T-cell (primary cell): ENCODE results near the gene RUBCNL. TPM values are rescaled to one million over a fixed set of nuclear protein-coding genes. Genes with fewer than 3 reads are reported as not detected.

Experiments used
- ATAC-seq, 4 experiments: fragments of 200-7000 bp in 3 of 4; fragments of 150-1000 bp in 1 of 4; cut with Tn5 transposase; replicated peaks in 1 of 4; 1 replicate in 3 of 4; 2 replicates in 1 of 4; pipeline ENCODE4 v1.10.0; 2021; ENCODE audit warnings: moderate library complexity in 3 of 4, mild to moderate bottlenecking in 2 of 4, moderate number of reproducible peaks in 1 of 4
- CTCF ChIA-PET, 2 donors: fragments of 300-600 bp; sonication (Branson Sonifier 250); formaldehyde crosslinking; loops; one replicate each; lab custom pipeline; 2022; ENCODE audit warnings: antibody characterized with exemption in 2 of 2; lab: Charles Lee
- POLR2A ChIA-PET, 2 donors: fragments of 300-600 bp; sonication (Branson Sonifier 250); formaldehyde crosslinking; loops; one replicate each; lab custom pipeline; 2022; ENCODE audit warnings: antibody characterized with exemption in 2 of 2; lab: Charles Lee
- DNase-seq, 35 experiments: peaks; one replicate each; pipeline versions ENCODE4 v3.0.0 to v3.0.0-alpha.2; 2013 to 2023
- H3K27ac ChIP-seq: one replicate; pipeline ENCODE4 v1.5.1; 2013; ENCODE audit warnings: low read length
- H3K27me3 ChIP-seq, 2 experiments: replicated peaks in 1 of 2; 1 replicate in 1 of 2; 2 replicates in 1 of 2; pipeline versions ENCODE4 v1.6.1 to v1.7.0; 2013; ENCODE audit warnings: low read length in 1 of 2, mixed read lengths in 1 of 2; ENCODE audit not compliant: control insufficient read depth in 2 of 2, insufficient read depth in 2 of 2; ENCODE audit errors: extremely low read depth in 1 of 2
- H3K36me3 ChIP-seq, 2 donors: 1 replicate in 1 of 2; 2 replicates in 1 of 2; pipeline versions ENCODE4 v1.6.1 to v1.7.0; 2013; ENCODE audit warnings: low read length in 1 of 2; ENCODE audit not compliant: control insufficient read depth in 2 of 2, insufficient read depth in 1 of 2; ENCODE audit errors: extremely low read depth in 1 of 2
- H3K4me1 ChIP-seq, 2 experiments: 1 replicate in 1 of 2; 2 replicates in 1 of 2; pipeline versions ENCODE4 v1.6.1 to v1.7.0; 2013; ENCODE audit warnings: low read length in 2 of 2, mixed read lengths in 1 of 2; ENCODE audit not compliant: insufficient read depth in 2 of 2, control insufficient read depth in 1 of 2; ENCODE audit errors: extremely low read depth in 1 of 2
- H3K4me3 ChIP-seq, 2 donors: 1 replicate in 1 of 2; 2 replicates in 1 of 2; pipeline versions ENCODE4 v1.5.1 to v1.7.0; 2013; ENCODE audit warnings: mild to moderate bottlenecking in 2 of 2, low read length in 1 of 2, moderate library complexity in 1 of 2; ENCODE audit not compliant: control insufficient read depth in 1 of 2; ENCODE audit errors: extremely low read depth in 1 of 2
- H3K9me3 ChIP-seq: 2 replicates; pipeline ENCODE4 v1.7.0; 2013
- H3K27ac Mint-ChIP-seq, 2 donors: one replicate each; pipeline ENCODE4 v1.8.0; 2020 to 2021; ENCODE audit warnings: mild to moderate bottlenecking in 2 of 2, mixed read lengths in 2 of 2
- H3K27me3 Mint-ChIP-seq, 2 donors: one replicate each; pipeline ENCODE4 v1.8.0; 2021 to 2022; ENCODE audit warnings: mixed read lengths in 2 of 2
- H3K36me3 Mint-ChIP-seq: one replicate; pipeline ENCODE4 v1.8.0; 2021; ENCODE audit warnings: mixed read lengths
- H3K4me1 Mint-ChIP-seq, 3 donors: one replicate each; pipeline ENCODE4 v1.8.0; 2020 to 2022; ENCODE audit warnings: mixed read lengths in 3 of 3, mild to moderate bottlenecking in 1 of 3
- H3K4me3 Mint-ChIP-seq, 3 donors: one replicate each; pipeline ENCODE4 v1.8.0; 2020 to 2022; ENCODE audit warnings: mild to moderate bottlenecking in 3 of 3, mixed read lengths in 3 of 3, moderate library complexity in 3 of 3
- H3K9me3 Mint-ChIP-seq, 3 donors: one replicate each; pipeline ENCODE4 v1.8.0; 2020 to 2022; ENCODE audit warnings: mixed read lengths in 3 of 3
- WGBS: methylation state at CpG from one replicate; pipeline ENCODE4 v1.1.5; 2013; ENCODE audit warnings: missing lambda C conversion rate; ENCODE audit not compliant: insufficient coverage; 5-methylcytosine and 5-hydroxymethylcytosine counted together
- total RNA-seq, 35 experiments: library from RNA in 6 of 35; stranded (reverse) in 6 of 35; fragments of 120-200 nt in 1 of 35; gene quantifications; one replicate each; pipeline versions ENCODE4 v1.2.1 to v1.2.4 and lab custom pipeline; 2013 to 2026

Gene RUBCNL
- total RNA-seq, 5 donors from 2014 or later (not counting 1 experiment from before 2014, with no cell fraction given) = 1.4 to 11.7 (median 2.2) TPM

DNA sequence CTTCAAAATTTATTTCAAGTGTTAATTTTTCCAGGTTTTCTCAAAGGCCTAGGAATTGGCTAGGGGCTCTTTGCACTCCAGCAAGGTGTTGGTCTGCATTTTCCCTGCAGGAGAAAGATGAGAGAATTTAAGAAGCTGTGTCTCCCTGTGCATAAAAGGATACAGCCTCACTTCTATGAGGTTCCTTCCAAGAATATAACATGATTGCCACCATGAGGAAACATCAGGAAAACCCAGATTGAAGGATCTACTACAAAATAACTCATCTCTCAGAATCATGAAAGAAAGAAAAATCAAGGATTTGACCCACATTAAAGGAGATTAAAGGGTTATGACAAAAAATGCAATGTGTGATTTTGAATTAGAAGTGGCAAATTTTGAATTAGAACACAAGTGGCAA lies 69.9 kb downstream of the RUBCNL start:
- no peaks in the 10 kb centered on the region for H3K9me3 ChIP-seq
- H3K36me3 Mint-ChIP-seq = peaks cover 18% of the 10 kb centered on the region
- ChIA-PET CTCF (interaction anchor here in 1 of 2 donors (0.7 kb wide), 1 partner anchor 38 kb away, joined by 3 read pairs; no protein-coding TSS in a partner anchor), POLR2A (no interaction called here)
- no peak overlapping the region for H3K27ac ChIP-seq
- peaks cover 14 to 23% of the 10 kb centered on the region in 2 experiments for H3K4me1 ChIP-seq
- ATAC-seq (no peak), DNase-seq (no peak)
- no peak overlapping the region for H3K27ac Mint-ChIP-seq
- H3K36me3 ChIP-seq = peaks cover 0 to 3% of the 10 kb centered on the region in 2 donors
- no peaks in the 10 kb centered on the region for H3K27me3 Mint-ChIP-seq
- H3K4me3 ChIP-seq = no peak overlapping the region
- no peaks in the 10 kb centered on the region for H3K9me3 Mint-ChIP-seq
- H3K4me3 Mint-ChIP-seq = no peak overlapping the region
- no peaks in the 10 kb centered on the region for H3K27me3 ChIP-seq
- peaks cover 49 to 62% (median 51%) of the 10 kb centered on the region in 3 donors for H3K4me1 Mint-ChIP-seq

DNA sequence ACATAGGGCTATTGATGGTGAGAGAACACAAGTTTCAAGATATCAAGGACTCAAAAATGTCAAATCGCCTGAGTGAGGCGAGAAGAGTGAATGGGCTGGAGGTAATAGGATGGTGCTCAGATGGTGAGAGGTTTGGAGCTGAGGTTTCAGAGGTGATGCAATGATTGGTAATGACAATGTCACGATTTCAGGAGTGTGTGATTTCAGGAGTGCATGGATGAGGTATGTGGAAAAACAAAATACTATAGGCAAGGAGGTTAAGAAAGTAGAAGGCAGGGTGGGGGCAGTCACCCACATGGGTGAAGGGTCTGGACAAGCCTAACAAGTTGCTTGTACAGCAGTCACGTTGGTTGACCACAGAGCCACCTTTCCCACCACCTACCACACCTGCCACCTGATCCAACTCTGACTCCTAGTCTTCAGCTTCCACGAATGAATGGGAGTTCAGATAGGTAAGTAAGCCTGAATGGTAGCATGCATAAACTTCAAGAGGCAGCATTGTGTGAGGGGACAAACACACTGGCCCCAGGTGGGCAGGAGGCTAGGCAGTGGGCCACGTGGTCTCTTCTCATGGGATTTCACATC lies 71.5 kb downstream of the RUBCNL start:
- Histone ChIP-seq H3K9me3 (no peaks in the 10 kb centered on the region), H3K27ac (no peak overlapping the region), H3K4me3 (no peak overlapping the region), H3K36me3 (peaks cover 0 to 3% of the 10 kb centered on the region in 2 donors), H3K27me3 (no peaks in the 10 kb centered on the region), H3K4me1 (peaks cover 4 to 12% of the 10 kb centered on the region in 2 experiments)
- Mint-ChIP-seq H3K4me1 (peaks cover 37 to 48% (median 38%) of the 10 kb centered on the region in 3 donors), H3K27ac (no peak overlapping the region), H3K27me3 (no peaks in the 10 kb centered on the region), H3K9me3 (no peaks in the 10 kb centered on the region), H3K4me3 (no peak overlapping the region), H3K36me3 (peaks cover 18% of the 10 kb centered on the region)
- ChIA-PET CTCF (interaction anchor here in 1 of 2 donors (1.5 kb wide), 1 partner anchor 20 kb away, joined by 3 read pairs; no protein-coding TSS in a partner anchor), POLR2A (no interaction called here)
- 93% methylated on average over 4 of the region's 6 CpGs for WGBS
- DNase-seq = no peak
- ATAC-seq = no peak

DNA sequence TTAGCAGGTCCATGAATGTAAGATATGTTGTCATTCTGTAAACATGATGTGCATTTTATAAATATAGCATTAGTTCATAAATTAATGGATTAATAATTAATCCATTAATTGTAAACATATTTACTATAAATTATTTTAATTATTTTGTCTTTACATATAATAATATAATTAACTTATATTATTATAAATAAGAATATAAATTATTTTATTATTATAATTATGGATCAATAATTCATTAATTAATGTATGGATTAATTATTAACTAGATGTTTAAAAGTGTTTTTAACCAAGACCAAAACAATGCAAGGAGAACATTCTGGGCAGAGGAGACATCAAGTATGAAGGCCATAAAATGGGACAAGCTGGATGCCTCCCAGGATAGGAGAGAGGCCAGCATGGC lies 72.0 kb downstream of the RUBCNL start:
- no peaks in the 10 kb centered on the region for H3K9me3 ChIP-seq
- no peak overlapping the region for H3K4me3 Mint-ChIP-seq
- ChIA-PET CTCF (interaction anchor here in 1 of 2 donors (1.5 kb wide), 1 partner anchor 19 kb away, joined by 3 read pairs; no protein-coding TSS in a partner anchor), POLR2A (no interaction called here)
- peaks cover 18% of the 10 kb centered on the region for H3K36me3 Mint-ChIP-seq
- no peak for ATAC-seq
- H3K4me1 ChIP-seq = peaks cover 2 to 8% of the 10 kb centered on the region in 2 experiments
- H3K27ac ChIP-seq = no peak overlapping the region
- H3K27me3 Mint-ChIP-seq = no peaks in the 10 kb centered on the region
- H3K36me3 ChIP-seq = peaks cover 0 to 3% of the 10 kb centered on the region in 2 donors
- peaks cover 0 to under 1% (median under 1%) of the 10 kb centered on the region in 3 donors for H3K9me3 Mint-ChIP-seq
- H3K4me3 ChIP-seq = no peak overlapping the region
- peaks cover 33 to 43% (median 35%) of the 10 kb centered on the region in 3 donors for H3K4me1 Mint-ChIP-seq
- no peaks in the 10 kb centered on the region for H3K27me3 ChIP-seq
- no peak overlapping the region for H3K27ac Mint-ChIP-seq
- no peak for DNase-seq

DNA sequence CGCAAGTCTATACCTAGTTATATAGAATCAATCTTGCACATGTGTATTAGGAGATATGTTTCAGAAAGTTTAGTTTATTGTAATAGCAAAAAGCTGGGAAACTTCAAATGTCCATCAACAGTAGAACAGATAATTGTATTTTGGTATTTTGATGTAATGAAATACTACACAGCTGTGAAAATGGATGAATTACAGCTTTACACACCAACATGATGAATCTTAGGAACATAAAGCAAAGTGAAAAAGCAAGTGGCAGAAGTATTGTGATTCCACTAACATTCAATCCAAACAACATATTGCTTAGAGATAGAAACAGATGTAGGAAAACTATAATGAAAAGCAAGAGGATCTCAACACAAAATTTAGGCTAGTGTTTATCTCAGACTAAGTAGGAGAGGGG lies 72.5 kb downstream of the RUBCNL start:
- no peak for ATAC-seq
- peaks cover 30 to 43% (median 34%) of the 10 kb centered on the region in 3 donors for H3K4me1 Mint-ChIP-seq

DNA sequence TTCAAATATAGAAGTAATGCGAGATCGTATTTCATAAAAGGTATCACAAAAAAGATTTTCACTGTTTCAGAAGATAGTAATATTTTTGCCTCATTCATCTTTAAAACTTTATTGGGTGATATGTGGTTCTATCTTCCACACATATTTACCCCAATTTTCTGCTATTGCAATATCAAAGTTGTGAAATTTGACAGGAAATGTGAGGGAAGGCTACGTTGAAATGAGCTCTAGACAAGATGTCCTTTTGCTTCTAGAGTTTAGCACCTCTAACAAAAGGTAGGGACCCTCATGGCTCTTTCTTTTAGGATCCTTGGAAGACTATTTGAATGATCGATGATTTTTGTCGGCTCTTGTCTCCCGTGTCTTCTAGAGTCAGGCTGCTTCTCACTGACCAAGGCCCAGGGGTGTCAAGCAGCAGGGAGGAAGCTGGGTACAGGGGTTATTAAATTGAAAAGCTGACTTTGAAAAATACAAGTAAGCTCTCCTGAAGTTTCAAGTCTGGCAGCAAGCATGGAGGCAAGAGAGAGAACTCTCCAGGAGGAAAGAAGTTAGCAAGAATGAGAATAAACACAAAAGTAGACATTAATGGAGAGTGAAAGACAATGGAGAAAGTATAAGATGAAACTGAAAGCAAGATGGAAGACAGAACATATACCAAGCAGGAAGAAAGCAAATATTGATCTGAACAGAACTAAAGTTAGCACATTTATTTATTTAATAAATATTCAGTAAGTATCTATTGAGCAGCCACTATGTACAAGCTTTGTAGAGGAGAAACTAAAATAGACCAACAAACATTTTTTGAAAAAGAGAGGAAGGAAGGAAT lies 73.4 kb downstream of the RUBCNL start:
- peak in 1 of 4 experiments; percentile 40 for ATAC-seq
- ChIA-PET POLR2A (interaction anchor here (0.5 to 1.5 kb wide), 4 partner anchors 18 to 201 kb away, joined by 3 to 9 read pairs (median 4); no protein-coding TSS in a partner anchor), CTCF (interaction anchor here in 1 of 2 donors (0.6 to 2.4 kb wide), 5 partner anchors 13 to 153 kb away, joined by 3 to 8 read pairs (median 4); no protein-coding TSS in a partner anchor)
- Histone ChIP-seq H3K27me3 (no peaks in the 10 kb centered on the region), H3K4me3 (no peak overlapping the region), H3K9me3 (no peaks in the 10 kb centered on the region), H3K4me1 (peaks cover 0 to 8% of the 10 kb centered on the region in 2 experiments), H3K27ac (peak overlapping the region; percentile 65), H3K36me3 (peaks cover 0 to 3% of the 10 kb centered on the region in 2 donors)
- Mint-ChIP-seq H3K4me3 (peak overlapping the region; percentile 50 to 69 (median 62)), H3K27ac (peak overlapping the region; percentile 82 to 84), H3K27me3 (no peaks in the 10 kb centered on the region), H3K4me1 (peaks cover 23 to 37% (median 26%) of the 10 kb centered on the region in 3 donors), H3K36me3 (peaks cover 26% of the 10 kb centered on the region), H3K9me3 (peaks cover 0 to 6% (median 4%) of the 10 kb centered on the region in 3 donors)
- WGBS = 74% methylated on average over 4 of the region's 6 CpGs
- DNase-seq = peak in 1 of 35 experiments; percentile 37

More for the DNA sequence above, 72.5 kb downstream of the RUBCNL start:
- Mint-ChIP-seq H3K27me3 (no peaks in the 10 kb centered on the region), H3K9me3 (peaks cover 0 to 5% (median 4%) of the 10 kb centered on the region in 3 donors), H3K36me3 (peaks cover 23% of the 10 kb centered on the region), H3K4me3 (no peak overlapping the region), H3K27ac (no peak overlapping the region)
- Histone ChIP-seq H3K27me3 (no peaks in the 10 kb centered on the region), H3K4me3 (no peak overlapping the region), H3K27ac (no peak overlapping the region), H3K9me3 (no peaks in the 10 kb centered on the region), H3K36me3 (peaks cover 0 to 3% of the 10 kb centered on the region in 2 donors), H3K4me1 (peaks cover 2 to 8% of the 10 kb centered on the region in 2 experiments)
- no CpG with 5 or more reads among the region's 1 CpG for WGBS
- POLR2A ChIA-PET = interaction anchor here (0.6 to 1.5 kb wide), 2 partner anchors 142 to 202 kb away, joined by 3 to 4 read pairs; no protein-coding TSS in a partner anchor
- CTCF ChIA-PET = interaction anchor here in 1 of 2 donors (1.4 to 2.4 kb wide), 2 partner anchors 14 to 19 kb away, joined by 4 to 8 read pairs; no protein-coding TSS in a partner anchor
- DNase-seq = no peak

DNA sequence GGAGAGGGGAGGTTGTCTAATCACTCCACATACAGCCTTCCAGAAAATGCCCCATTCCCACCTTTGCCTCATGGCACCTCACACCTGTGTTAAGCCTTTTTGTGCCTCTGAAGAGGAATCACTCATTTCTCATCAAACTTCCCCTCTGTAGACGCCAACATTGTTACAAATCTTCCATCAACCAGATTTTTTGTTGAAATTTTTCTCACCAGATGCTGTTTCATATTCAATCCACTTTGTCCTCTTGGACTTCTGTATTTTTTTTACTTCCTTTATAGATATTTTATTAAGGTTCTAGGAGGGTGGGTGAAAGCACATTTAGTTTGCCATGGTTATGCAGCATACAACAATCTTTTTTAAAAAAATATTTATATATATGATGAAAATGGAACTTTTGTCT lies 74.0 kb downstream of the RUBCNL start:
- ChIA-PET POLR2A (interaction anchor here in 1 of 2 donors (1.2 to 1.5 kb wide), 2 partner anchors 17 to 141 kb away, joined by 4 to 9 read pairs; no protein-coding TSS in a partner anchor), CTCF (interaction anchor here in 1 of 2 donors (1.0 to 2.4 kb wide), 3 partner anchors 13 to 145 kb away, joined by 4 to 8 read pairs (median 4); no protein-coding TSS in a partner anchor)
- Histone ChIP-seq H3K36me3 (peaks cover 0 to 3% of the 10 kb centered on the region in 2 donors), H3K27ac (peak overlapping the region; percentile 65), H3K4me3 (no peak overlapping the region), H3K9me3 (no peaks in the 10 kb centered on the region), H3K4me1 (peaks cover 0 to 8% of the 10 kb centered on the region in 2 experiments), H3K27me3 (no peaks in the 10 kb centered on the region)
- no CpG with 5 or more reads among the region's 1 CpG for WGBS
- Mint-ChIP-seq H3K4me1 (peaks cover 19 to 31% (median 22%) of the 10 kb centered on the region in 3 donors), H3K27ac (no peak overlapping the region), H3K4me3 (no peak overlapping the region), H3K27me3 (no peaks in the 10 kb centered on the region), H3K9me3 (peaks cover 0 to 6% (median 4%) of the 10 kb centered on the region in 3 donors), H3K36me3 (peaks cover 26% of the 10 kb centered on the region)
- no peak for ATAC-seq
- no peak for DNase-seq
